ENCODE data around the gene CHRNE.
"Not testable (repeated sequence)": the region's sequence is repeated elsewhere in the genome, so short reads cannot be mapped to it uniquely, and the experiment has no call there.

Gene CHRNE

DNA sequence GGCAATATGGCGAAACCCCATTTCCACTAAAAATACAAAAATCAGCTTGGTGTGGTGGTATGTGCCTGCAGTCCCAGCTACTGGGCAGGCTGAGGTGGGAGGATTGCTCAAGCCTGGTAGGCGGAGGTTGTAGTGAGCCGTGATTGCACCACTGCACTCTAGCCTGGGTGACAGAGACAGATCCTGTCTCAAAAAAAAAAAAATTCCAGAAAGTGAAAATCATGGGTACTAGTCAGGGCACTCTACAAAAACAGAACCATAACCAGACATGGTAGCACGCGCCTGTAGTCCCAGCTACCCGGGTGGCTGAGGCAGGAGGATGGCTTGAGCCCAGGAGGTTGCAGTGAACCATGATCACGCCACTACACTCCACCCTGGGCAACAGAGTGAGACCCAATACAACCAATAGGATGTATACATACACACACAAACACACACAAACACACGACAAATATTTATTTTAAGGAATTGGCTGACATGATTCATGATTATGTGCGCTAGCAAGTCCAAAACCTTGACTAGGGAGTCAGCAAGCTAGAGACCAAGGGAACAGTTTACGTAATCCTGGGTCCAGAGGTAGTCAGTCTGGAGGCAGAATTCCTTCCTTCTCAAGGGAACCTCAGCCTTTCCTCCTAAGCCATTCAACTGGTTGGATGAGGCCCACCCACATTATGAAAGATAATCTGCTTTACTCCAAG, 17.6 kb upstream of the CHRNE start:
- H3K27me3 ChIP-seq (replicated peaks; ENCODE audit: control insufficient read depth, insufficient read depth, low read length) = no peaks in the 10 kb centered on the region
- no peak overlapping the region for H3K4me3 ChIP-seq (replicated peaks; ENCODE audit: low read depth, low read length)
- TF ChIP-seq, protein P1, sequence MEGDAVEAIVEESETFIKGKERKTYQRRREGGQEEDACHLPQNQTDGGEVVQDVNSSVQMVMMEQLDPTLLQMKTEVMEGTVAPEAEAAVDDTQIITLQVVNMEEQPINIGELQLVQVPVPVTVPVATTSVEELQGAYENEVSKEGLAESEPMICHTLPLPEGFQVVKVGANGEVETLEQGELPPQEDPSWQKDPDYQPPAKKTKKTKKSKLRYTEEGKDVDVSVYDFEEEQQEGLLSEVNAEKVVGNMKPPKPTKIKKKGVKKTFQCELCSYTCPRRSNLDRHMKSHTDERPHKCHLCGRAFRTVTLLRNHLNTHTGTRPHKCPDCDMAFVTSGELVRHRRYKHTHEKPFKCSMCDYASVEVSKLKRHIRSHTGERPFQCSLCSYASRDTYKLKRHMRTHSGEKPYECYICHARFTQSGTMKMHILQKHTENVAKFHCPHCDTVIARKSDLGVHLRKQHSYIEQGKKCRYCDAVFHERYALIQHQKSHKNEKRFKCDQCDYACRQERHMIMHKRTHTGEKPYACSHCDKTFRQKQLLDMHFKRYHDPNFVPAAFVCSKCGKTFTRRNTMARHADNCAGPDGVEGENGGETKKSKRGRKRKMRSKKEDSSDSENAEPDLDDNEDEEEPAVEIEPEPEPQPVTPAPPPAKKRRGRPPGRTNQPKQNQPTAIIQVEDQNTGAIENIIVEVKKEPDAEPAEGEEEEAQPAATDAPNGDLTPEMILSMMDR (IDR thresholded peaks at IDR 0.05; ENCODE audit: insufficient read depth, low read length, poor library complexity, severe bottlenecking) = no peak
- DNase-seq (ENCODE audit: extremely low read depth, insufficient read length) = no peak
- no peaks in the 10 kb centered on the region for H3K36me3 ChIP-seq (ENCODE audit: control insufficient read depth, insufficient read depth, low read length)

GRCh38 chr17:4919511-4920047, 16.7 kb upstream of the CHRNE start:
- no peak overlapping the region for H3K4me3 ChIP-seq (replicated peaks; ENCODE audit: low read depth, low read length)
- DNase-seq (ENCODE audit: extremely low read depth, insufficient read length) = no peak
- TF ChIP-seq, protein P1 (IDR thresholded peaks at IDR 0.05; ENCODE audit: insufficient read depth, low read length, poor library complexity, severe bottlenecking) = no peak
- no peaks in the 10 kb centered on the region for H3K36me3 ChIP-seq (ENCODE audit: control insufficient read depth, insufficient read depth, low read length)
- no peaks in the 10 kb centered on the region for H3K27me3 ChIP-seq (replicated peaks; ENCODE audit: control insufficient read depth, insufficient read depth, low read length)

DNA sequence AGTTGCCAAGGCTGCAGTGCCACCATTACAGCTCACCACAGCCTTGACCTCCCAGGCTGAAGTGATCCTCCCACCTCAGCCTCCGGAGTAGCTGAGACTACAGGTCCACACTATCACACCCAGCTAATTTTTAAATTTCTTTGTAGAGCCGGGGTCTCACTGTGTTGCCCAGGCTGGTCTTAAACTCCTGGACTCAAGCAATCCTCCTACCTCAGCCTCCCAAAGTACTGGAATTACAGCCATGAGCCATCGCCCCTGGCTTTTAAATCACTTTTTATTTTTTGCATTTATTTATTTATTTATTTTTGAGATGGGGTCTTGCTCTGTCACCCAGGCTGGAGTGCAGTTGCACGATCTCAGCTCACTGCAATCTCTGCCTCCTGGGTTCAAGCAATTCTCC, 11.7 kb upstream of the CHRNE start:
- DNase-seq (ENCODE audit: extremely low read depth, insufficient read length); H3K27me3 ChIP-seq (replicated peaks; ENCODE audit: control insufficient read depth, insufficient read depth, low read length); H3K36me3 ChIP-seq (ENCODE audit: control insufficient read depth, insufficient read depth, low read length); H3K4me3 ChIP-seq (replicated peaks; ENCODE audit: low read depth, low read length): not testable (repeated sequence)

- Histone ChIP-seq H3K27me3 (replicated peaks; ENCODE audit: control insufficient read depth, insufficient read depth, low read length) (no peaks in the 10 kb centered on the region), H3K36me3 (ENCODE audit: control insufficient read depth, insufficient read depth, low read length) (no peaks in the 10 kb centered on the region), H3K4me3 (replicated peaks; ENCODE audit: low read depth, low read length) (no peak overlapping the region)
- DNase-seq (ENCODE audit: extremely low read depth, insufficient read length) = no peak
- TF ChIP-seq, protein P1 (IDR thresholded peaks at IDR 0.05; ENCODE audit: insufficient read depth, low read length, poor library complexity, severe bottlenecking) = no peak
These were observed 11.1 kb upstream of the CHRNE start for GRCh38 chr17:4913994-4914393.

DNA sequence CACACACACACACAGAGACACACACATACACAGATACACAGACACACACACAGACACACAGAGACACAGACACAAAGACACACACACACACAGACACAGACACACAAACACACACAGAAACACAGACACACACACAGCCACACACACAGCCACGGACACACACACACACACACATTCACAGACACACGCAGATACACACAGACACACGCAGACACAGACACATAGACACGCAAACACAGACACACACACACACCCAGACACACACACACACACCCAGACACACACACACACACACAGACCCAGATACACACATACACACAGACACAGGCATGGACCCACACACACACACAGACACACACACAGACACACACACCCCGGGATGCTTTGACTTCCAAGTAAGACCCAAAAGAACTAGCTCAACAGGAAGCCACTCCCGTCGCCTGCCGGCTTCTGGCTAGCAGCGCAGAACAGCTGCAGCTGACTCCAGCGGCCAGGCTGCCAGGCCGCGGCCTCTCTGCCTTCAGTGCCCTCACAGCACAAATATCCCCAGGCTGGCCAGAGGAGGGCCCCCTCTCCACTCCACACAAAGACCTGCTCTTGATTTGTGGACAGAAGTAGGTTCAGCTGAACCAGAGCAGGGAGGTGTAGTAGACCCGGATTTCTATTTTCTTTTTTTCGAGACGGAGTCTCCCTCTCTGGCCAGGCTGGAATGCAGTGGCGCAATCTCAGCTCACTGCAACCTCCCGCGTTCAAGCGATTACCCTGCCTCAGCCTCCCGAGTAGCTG, 6.0 kb upstream of the CHRNE start:
- Histone ChIP-seq H3K36me3 (ENCODE audit: control insufficient read depth, insufficient read depth, low read length) (no peaks in the 10 kb centered on the region), H3K4me3 (replicated peaks; ENCODE audit: low read depth, low read length) (no peak overlapping the region), H3K27me3 (replicated peaks; ENCODE audit: control insufficient read depth, insufficient read depth, low read length) (no peaks in the 10 kb centered on the region)
- TF ChIP-seq, protein P1 (IDR thresholded peaks at IDR 0.05; ENCODE audit: insufficient read depth, low read length, poor library complexity, severe bottlenecking) = peak; percentile 80
- peak; percentile 79 for DNase-seq (ENCODE audit: extremely low read depth, insufficient read length)

- Histone ChIP-seq H3K4me3 (replicated peaks; ENCODE audit: low read depth, low read length) (no peak overlapping the region), H3K36me3 (ENCODE audit: control insufficient read depth, insufficient read depth, low read length) (no peaks in the 10 kb centered on the region), H3K27me3 (replicated peaks; ENCODE audit: control insufficient read depth, insufficient read depth, low read length) (no peaks in the 10 kb centered on the region)
- TF ChIP-seq, protein P1 (IDR thresholded peaks at IDR 0.05; ENCODE audit: insufficient read depth, low read length, poor library complexity, severe bottlenecking) = no peak
- no peak for DNase-seq (ENCODE audit: extremely low read depth, insufficient read length)
These were observed 5.4 kb upstream of the CHRNE start for GRCh38 chr17:4908301-4908700.

GRCh38 chr17:4906642-4907041, 3.7 kb upstream of the CHRNE start:
- H3K27me3 ChIP-seq (replicated peaks; ENCODE audit: control insufficient read depth, insufficient read depth, low read length); H3K4me3 ChIP-seq (replicated peaks; ENCODE audit: low read depth, low read length); H3K36me3 ChIP-seq (ENCODE audit: control insufficient read depth, insufficient read depth, low read length); DNase-seq (ENCODE audit: extremely low read depth, insufficient read length): not testable (repeated sequence)

Data from GM06990 (cell line).